IPS-11a (cell line): Measurements from ENCODE around the gene DNASE1L1.

Experiments
- H3K4me3 ChIP-seq: one replicate; pipeline ENCODE4 v1.5.1; 2013; ENCODE audit warnings: low read depth, low read length, control low read depth

DNASE1L1 gene

DNA sequence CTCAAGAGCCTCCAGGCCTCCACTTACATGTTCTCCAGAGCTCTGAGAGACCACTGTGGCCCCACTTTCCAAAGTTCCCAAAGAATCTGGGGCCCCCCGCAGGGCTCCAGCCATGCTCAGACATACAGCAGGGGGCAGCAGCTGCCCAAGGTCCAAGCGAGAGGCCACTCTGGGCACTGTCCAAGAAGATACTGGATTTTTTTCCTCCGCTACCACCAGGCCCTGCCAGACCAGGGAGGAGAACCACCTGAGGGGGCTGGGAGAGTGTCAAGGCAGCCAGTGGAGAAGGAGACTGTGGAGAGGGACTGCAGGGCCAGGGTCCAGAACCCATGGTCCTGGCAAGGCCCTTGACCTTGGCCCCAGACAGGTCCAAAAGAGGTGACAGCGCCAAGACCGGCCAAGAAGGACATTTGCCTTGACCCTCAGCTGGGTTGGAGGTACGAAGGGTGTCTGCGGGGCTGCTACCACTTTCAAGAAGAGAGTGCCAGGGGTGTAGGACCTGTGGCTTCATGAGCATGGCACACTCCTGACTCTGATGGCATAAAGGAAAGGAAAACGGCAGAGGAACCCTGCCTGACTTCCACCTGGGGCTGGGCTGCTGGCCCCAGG lies 24.7 kb downstream of the DNASE1L1 start:
- H3K4me3 ChIP-seq: no peak overlapping the region

DNA sequence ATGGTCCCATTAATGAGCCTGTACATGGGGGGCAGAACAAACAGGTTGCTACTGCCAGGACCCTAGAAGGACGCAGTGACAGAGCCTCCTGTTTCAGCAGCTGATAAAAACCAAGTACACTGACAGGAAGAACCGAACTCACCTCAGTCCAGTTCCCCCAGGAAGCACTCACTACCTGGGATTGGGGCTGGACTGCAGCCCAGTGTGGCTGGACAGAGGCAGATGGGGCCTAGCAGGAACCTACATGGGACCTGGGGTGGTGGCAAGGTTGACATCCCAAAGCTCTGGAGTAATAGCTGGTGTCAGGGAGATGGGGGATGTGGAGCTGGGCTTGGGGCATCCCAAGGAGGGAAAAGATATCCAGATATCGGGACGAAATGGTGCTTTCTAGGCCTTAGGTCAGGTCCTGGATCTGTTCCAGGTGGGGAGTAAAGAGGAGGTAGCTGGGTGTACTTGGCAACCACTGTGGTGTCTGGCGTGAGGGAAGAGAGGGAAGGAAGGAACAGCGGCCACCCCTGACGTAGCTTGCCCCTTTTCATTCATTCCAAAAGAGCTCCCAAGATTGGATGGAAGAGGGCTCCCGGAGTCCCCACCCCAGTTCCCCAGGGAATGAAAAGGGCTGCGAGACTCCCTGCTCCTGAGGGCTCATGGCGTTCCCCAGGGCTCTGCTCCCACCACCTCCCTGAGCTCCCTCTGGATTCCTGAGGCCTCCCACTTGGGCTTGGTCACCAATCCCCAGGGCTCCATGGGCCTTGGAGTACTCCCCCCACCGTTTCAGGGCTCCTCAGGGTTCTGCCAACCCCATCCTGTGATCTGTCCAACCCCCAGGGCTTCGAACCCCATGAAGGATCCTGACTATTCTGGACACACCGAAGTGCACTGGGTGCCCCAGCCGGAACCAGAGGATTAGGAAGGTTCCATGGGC lies 25.4 kb downstream of the DNASE1L1 start:
- no peak overlapping the region for H3K4me3 ChIP-seq

DNA sequence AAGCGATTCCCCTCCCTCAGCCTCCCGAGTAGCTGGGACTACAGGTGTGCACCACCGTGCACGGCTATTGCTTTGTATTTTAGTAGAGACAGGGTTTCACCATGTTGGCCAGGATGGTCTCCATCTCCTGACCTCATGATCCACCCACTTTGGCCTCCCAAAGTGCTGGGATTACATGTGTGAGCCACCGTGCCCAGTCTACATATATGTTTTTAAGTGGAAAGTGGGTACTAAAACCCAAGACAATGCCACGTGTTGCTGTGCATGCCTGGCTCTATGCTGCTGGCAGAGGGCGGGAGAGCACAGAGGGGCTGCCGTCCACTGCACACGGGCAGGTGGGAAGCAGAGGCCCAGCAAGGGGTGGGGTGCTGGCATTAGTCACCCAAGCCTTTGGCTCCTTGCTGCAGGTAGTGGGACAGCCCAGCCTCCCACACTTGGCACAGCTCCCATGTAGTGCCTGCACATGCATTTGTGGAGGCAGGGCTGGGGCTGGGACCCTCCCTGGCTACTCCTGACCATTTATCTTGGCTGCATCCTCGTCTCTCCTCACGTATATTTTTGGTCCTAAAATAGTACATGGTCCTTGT lies 26.5 kb downstream of the DNASE1L1 start:
- no peak overlapping the region for H3K4me3 ChIP-seq

DNA sequence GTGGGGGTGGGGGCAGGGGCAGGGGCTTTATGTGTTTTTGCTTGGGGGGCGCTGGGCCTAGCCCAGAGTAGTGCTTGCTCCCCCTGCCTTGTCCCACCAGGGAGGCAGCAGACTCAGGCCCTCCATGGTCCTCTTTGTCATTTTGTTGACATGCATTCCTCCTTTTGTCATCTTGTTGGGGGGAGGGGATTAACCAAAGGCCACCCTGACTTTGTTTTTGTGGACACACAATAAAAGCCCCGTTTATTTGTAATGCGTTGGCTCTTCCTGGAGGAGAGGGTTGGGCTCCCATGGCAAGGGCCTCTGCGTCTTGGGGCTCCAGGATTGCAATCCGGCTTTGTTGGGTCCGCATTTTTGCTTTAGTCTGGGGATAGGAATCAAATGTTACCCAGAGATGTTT lies 27.8 kb downstream of the DNASE1L1 start:
- H3K4me3 ChIP-seq: no peak overlapping the region

DNA sequence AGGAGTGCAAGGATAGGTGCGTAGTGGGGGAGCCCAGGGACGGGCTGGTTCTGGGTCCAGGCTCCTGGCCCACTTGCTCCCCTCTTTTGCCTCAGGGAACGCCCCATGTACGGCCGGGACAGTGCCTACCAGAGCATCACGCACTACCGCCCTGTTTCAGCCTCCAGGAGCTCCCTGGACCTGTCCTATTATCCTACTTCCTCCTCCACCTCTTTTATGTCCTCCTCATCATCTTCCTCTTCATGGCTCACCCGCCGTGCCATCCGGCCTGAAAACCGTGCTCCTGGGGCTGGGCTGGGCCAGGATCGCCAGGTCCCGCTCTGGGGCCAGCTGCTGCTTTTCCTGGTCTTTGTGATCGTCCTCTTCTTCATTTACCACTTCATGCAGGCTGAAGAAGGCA lies 28.3 kb downstream of the DNASE1L1 start:
- no peak overlapping the region for H3K4me3 ChIP-seq

DNA sequence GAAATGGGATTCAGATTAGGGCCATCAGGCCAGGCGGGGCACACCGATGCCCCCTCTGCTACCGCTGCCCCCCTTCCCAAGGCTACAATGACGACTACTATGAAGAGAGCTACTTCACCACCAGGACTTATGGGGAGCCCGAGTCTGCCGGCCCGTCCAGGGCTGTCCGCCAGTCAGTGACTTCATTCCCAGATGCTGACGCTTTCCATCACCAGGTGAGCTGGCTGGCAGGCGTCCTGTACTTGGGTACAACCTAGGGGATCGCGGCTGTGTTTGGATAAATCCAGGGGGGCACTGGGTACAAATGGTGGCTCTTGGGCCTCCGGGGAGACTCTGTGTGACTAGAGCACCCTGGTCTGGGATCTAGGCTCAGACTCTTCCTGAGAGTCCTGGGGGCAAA lies 28.9 kb downstream of the DNASE1L1 start:
- H3K4me3 ChIP-seq: peak overlapping the region; percentile 66

DNA sequence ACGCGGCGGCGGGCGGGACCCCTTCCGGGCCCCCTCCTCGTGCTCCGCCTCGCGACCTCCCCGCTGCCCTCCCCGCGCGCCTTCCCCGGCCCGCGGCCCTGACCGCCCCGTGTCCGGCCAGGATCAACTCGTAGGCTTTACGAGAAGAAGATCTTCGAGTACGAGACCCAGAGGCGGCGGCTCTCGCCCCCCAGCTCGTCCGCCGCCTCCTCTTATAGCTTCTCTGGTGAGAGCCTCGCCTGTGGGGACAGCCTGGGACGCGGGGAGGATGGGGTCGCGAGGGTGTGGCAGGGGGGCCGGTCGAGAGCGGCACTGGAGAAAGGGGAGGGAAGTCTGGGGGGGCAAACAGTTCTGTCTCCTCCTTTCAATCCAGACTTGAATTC lies 29.5 kb downstream of the DNASE1L1 start:
- peak overlapping the region; percentile 66 for H3K4me3 ChIP-seq

DNA sequence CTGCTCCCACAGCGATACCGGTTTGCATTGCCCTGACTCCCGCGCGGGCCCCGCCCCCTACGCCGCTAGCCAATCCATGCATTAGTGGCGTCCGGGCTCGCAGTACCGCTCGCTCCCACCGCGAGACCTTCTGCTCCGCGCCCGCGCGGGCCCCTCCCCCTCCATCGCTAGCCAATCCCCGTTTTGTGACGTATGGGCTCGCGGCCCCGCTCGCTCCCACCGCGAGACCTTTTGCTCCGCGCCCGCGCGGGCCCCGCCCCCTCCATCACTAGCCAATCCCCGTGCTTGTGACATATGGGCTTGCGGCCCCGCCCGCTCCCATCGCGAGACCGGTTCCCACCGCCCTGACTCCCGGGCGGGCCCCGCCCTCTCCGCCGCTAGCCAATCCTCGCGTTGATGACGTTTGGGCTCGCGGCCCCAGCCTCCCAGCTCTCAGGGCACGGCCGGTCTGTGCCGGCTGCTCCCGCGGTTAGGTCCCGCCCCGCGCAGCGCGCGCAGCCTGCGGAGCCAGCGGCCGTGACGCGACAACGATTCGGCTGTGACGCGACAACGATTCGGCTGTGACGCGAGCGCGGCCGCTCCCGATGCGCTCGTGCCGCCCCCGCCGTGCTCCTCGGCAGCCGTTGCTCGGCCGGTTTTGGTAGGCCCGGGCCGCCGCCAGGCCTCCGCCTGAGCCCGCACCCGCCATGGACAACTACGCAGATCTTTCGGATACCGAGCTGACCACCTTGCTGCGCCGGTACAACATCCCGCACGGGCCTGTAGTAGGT lies 30.1 kb downstream of the DNASE1L1 start, which contains the start of gene EMD:
Gene EMD (plus strand): TSS at position 497 of the 770 bp plus-strand sequence. CDS start 190 bp downstream, at position 687.
- peak within 1 kb of the TSS; percentile 66 for H3K4me3 ChIP-seq

DNA sequence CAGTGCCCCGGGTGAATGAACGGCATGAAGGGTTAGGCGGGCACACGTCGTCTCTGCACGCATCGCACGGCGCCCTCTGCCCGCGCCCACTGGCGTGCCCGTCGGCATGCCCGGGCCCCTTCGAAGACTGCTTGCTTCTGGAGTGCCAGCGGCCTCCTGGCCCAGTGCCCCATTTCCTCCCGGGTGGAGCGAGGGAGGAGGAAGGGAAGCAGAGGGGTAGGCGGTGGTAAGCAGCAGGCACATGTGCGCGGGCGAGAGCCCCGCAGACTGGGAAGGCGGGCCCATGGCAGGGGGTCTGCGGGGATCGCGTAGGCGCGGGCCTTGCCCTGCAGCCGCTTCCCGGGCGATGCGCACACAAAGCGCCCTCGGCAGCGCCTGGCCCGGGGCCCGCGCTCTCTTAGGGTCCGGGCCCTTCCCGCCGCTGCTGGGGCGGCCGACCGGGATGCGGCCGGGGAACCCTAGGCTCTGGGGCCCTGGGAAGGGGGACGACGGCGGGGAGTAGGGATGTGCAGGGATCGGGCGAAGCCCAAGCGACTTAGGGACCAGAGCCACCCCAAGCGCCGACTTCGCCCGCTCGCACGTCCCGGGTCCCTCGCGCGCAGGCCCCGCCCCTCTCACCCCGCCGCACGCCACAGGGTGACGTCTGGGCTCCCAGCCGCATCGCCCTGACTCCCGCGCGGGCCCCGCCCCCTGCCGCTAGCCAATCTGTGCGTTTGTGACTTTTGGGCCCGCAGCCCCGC lies 30.8 kb downstream of the DNASE1L1 start:
- H3K4me3 ChIP-seq: peak overlapping the region; percentile 17

DNA sequence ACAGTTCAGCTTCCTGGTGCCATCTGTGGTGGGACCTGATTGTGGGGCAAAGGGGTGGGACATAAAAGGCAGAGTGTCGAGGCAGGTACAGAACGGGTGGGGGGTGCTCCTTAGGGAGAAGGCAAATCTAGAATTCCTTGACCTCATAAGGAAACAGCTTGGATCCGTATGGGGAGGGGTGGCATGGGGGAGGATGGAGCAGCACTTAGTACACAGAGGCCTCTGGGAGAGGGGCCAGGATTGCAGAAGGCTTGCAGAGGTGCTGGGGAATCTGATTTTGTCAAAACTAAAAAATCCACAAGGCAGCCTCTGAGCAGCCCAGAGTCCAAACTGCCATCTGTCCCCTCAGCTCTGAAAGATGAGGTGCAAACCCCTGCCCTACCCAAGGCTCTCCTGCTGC lies 32.3 kb downstream of the DNASE1L1 start:
- no peak overlapping the region for H3K4me3 ChIP-seq

DNA sequence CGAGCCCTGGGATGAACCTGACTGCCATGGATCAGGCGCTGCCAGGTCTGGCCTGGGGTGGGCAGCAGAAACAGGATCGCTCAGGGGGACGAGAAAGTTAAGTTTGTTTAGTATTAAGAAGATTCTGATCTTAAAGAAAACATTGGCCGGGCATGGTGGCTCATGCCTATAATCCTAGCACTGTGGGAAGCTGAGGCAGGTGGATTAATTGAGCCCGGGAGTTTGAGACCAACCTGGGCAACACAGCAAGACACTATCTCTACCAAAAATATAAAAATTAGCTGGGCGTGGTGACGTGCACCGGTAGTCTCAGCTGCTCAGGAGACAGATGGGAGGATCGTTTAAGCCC lies 33.9 kb downstream of the DNASE1L1 start:
- H3K4me3 ChIP-seq: no peak overlapping the region

DNA sequence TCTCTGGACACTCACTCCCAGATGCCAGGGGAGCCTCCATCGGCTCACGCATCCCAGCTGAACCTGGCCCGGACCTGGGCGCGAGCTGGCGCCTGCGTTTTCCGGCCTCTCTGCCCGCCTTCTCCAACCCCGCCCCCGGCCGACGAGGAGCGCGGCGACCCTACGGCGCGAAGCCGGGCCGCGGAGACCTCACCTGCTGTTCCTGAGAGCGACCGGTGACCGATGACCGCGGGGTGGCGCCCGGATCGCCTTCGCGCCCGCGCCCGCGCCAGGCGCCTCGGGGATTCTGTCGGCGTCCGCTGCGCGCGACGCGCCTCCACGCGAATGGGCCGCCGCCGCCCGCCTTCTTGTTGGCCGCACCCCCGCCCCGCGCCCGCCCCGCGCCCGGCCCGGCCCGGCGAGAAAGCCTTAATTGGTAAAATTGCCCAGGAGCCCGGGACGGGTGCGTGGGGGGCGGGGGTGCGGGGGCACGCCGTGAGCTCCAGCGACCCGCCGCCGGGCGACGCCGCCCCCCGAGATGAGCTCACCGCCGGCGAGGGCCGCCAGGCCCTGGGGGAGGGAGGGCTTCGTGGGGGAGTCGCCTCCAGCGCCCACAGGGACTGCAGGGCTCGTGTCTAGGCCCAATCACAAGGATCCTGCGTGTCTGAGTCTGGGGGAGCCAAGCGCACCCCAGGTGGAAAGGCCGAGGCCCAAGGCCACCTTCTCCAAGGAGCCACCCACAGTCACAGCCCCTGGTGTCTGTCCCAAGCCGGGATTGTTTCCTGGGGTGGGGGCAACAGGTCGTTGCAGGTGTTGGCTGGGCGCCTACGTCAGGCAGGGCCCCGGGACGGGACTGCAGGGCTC lies 34.5 kb downstream of the DNASE1L1 start, which contains the start of gene FLNA:
Gene FLNA (minus strand): TSS at position 322 of the 843 bp plus-strand sequence. CDS start 3,389 bp downstream, outside the sequence.
- peak within 1 kb of the TSS; percentile 17 for H3K4me3 ChIP-seq

DNA sequence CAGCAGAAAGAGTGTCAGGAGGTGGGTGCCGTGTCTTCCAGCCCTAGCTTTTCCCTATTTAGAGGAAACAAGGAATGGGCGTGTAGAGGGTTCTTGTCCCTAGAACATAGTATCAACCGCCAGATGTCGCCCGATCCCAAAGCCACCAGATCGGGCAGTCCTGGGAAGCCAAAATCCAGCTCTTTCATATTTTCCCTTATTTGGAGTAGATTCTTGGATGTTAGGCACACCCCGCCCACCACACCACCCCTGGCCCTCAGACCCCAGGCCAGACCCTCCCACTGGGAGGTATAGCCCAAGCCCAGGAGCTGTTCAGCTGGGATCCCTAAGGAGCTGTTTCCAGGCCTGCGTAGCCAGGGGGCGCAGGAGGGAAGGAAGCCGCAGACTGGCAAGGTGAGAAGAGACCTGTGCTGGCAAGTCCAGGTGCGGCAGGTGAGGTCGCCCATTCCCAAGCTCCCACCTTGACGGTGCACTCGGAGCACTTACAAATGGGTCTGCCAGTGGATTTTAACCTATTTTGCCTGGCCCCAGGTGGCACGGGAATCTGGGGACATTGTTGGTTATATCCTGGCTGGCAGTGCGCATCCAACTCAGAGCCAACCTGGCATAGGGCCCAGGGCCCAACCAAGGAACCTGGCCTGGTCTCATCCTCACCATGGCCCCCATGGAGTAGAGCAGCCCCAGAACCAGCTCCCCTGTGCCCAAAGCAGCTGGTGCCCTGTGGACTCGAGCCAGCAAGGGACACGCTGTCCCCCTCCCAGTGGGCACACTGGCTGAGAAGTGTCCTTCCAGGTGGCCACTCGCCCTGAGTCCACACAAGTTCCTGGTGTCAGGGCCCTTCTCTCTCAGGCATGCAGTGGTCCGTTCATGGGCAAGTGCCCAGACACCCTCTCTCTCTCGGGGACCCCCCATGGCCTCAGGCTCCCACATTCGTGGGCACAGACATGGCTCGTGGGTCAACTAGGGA lies 35.4 kb downstream of the DNASE1L1 start:
- H3K4me3 ChIP-seq: peak overlapping the region; percentile 17

DNA sequence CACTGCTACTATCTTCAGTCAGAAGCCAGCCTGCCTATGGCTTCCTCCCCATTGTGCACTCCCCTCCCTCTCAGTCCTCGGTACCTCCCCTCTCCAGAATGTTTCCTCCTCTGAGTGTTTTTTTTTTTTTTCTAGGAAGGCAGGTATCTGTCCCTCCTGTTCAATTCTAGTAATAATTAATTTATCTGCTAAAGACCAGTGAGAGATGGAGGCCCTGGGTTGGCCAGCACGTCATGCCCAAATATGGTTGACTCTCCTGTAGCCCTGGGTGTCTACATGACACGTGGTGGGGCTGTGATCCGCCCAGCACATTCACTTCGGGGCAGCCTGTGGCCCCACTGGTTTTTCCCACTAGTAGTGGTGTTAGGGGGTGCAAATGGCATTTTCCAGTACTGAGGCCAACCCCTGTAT lies 36.4 kb downstream of the DNASE1L1 start:
- H3K4me3 ChIP-seq: no peak overlapping the region

DNA sequence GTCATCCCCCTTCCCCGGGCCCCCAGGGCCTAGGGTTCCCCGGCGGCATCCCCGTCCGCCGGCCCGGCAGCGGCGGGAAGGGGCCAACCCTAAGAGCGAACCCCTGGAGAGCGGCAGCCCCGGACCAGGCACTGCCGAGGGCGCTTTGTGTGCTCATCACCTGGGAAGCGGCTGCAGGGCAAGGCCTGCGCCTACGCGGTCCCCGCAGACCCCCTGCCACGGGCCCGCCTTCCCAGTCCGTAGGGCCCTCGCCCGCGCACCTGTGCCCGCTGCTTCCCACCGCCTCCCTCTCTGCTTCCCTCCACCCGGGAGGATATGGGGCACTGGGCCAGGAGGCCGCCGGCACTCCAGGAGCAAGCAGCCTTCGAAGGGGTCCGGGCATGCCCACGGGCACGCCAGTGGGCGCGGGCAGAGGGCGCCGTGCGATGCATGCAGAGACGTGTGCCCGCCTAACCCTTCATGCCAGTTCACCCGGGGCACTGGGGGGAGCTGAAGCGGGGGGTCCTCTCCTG lies 37.2 kb downstream of the DNASE1L1 start:
- H3K4me3 ChIP-seq: peak overlapping the region; percentile 17

DNA sequence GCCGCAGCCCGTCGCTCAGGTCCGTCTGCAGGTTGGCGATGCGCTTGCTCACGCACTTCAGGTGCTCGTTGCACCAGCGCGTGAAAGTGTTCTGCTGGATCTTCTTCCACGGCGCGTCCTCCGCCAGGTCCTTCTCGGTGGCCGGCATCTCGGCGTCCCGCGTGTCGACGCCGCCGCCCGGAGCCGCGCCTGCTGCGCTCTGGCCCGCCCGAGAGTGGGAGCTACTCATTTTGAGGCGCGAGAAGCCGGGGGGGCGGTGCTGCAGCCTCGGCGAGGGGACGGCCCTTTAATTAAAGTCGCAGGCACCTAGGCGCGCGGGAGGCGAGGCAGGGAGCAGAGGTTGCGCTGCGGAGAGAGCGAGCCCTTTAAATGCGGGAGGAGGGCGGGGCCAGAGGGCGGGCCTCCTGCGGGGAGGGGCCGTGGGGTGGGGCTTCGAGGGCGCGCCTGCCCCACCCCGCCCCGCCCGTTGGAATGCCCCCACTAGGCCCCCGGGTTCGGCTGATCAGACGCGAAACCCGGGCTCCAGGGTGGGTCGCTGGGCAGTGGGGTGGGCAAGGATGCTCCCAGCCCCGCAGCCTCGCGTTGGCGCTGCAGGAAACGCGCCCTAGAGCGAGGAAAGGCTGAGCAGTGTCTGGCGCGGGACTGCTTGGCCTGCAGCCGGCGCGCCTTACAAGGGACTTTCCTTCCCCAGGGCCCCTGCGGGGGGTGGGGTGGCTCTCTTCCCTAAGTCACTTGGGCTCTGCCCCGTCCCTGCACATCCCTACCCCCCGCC lies 37.9 kb downstream of the DNASE1L1 start:
- H3K4me3 ChIP-seq: peak overlapping the region; percentile 90

DNA sequence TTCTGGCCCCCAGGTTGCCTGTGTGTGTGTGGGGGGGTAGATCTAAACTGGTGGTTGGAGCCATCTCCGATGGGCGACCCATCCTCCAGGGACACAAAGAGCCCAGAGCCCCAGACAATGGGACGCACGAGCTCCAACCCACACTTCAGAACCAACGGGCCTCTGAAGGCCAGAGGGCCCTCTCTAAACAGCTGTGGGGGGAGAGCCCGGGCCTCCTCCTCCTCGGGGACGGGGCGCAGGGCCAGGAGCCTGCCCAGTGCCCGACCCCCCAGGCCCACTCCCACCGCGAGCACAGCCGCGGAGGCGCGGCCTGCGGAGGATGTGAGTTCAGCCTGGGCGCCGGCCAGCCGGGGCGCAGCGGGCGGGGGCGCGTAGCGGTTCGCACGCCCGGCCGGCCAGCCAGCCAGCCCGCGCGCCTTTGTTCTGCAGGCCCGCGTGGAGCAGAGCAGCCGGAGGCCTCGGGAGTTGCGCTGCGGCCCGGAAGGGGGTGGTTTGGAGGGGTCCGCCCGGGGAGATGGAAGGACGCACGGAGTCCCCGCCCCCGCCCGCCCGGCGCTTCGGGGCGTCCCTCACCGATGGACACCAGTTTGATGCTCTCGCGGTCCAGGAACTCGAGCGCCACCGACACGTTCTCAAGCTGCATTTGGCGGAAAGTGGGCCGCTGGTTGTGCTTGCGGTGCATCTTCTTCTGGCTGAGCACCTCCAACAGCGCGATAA lies 38.6 kb downstream of the DNASE1L1 start:
- H3K4me3 ChIP-seq: peak overlapping the region; percentile 90
